ENCODE data around the gene VAV3. TPM values are rescaled to one million over a fixed set of nuclear protein-coding genes. Genes with fewer than 3 reads are reported as not detected.

Gene VAV3
- total and polyA plus RNA-seq, 2 experiments from 2014 or later = under 0.01 to 0.24 TPM

GRCh38 chr1:107617921-107618320, 347.1 kb downstream of the VAV3 start:
- H3K4me1 ChIP-seq (ENCODE audit: insufficient read depth) = no peaks in the 10 kb centered on the region; the same call in 1 of the 2 replicates

GRCh38 chr1:107617456-107617855, 347.5 kb downstream of the VAV3 start:
- Histone ChIP-seq H3K79me2 (ENCODE audit: insufficient read depth) (no peaks in the 10 kb centered on the region), H3K4me1 (ENCODE audit: insufficient read depth) (no peaks in the 10 kb centered on the region; the same call in 1 of the 2 replicates), H3K36me3 (ENCODE audit: low read depth) (no peaks in the 10 kb centered on the region), H3F3A (ENCODE audit: insufficient read depth) (no peaks in the 10 kb centered on the region), H3K9me3 (ENCODE audit: low read depth) (no peaks in the 10 kb centered on the region), H3K27me3 (replicated peaks; ENCODE audit: insufficient read depth) (no peaks in the 10 kb centered on the region), H3K9ac (no peak overlapping the region), H3K4me3 (no peak overlapping the region), H2AFZ (no peak overlapping the region), H4K20me1 (ENCODE audit: insufficient read depth) (no peaks in the 10 kb centered on the region), H3K9me2 (ENCODE audit: insufficient read depth) (no peaks in the 10 kb centered on the region), H3K27ac (no peak overlapping the region), H3K4me2 (ENCODE audit: unreplicated experiment) (no peak overlapping the region)
- no peak for DNase-seq
- TF ChIP-seq EZH2 (IDR thresholded peaks at IDR 0.05; ENCODE audit: insufficient read depth, poor library complexity, severe bottlenecking) (no peak), EZH2phosphoT487 (IDR thresholded peaks at IDR 0.05; ENCODE audit: insufficient read depth, low read depth) (no peak)
- in situ Hi-C loops (cut with MboI) = no loop called here

More at GRCh38 chr1:107617921-107618320, 347.1 kb downstream of the VAV3 start:
- in situ Hi-C loops (cut with MboI) = no loop called here
- Histone ChIP-seq H3K9me3 (ENCODE audit: low read depth) (no peaks in the 10 kb centered on the region), H3K79me2 (ENCODE audit: insufficient read depth) (no peaks in the 10 kb centered on the region), H4K20me1 (ENCODE audit: insufficient read depth) (no peaks in the 10 kb centered on the region), H3K9ac (no peak overlapping the region), H3F3A (ENCODE audit: insufficient read depth) (peaks cover 4% of the 10 kb centered on the region; the same call in 1 of the 2 replicates), H3K4me3 (no peak overlapping the region), H3K4me2 (ENCODE audit: unreplicated experiment) (no peak overlapping the region), H3K9me2 (ENCODE audit: insufficient read depth) (no peaks in the 10 kb centered on the region), H3K27me3 (replicated peaks; ENCODE audit: insufficient read depth) (no peaks in the 10 kb centered on the region), H3K36me3 (ENCODE audit: low read depth) (no peaks in the 10 kb centered on the region), H2AFZ (no peak overlapping the region), H3K27ac (no peak overlapping the region)
- no peak for DNase-seq
- TF ChIP-seq EZH2 (IDR thresholded peaks at IDR 0.05; ENCODE audit: insufficient read depth, poor library complexity, severe bottlenecking) (no peak), EZH2phosphoT487 (IDR thresholded peaks at IDR 0.05; ENCODE audit: insufficient read depth, low read depth) (no peak)
- WGBS, 2 experiments (ENCODE audit: low coverage in 1 of 2, low lambda C conversion rate in 2 of 2, missing lambda C conversion rate in 2 of 2) = 88% methylated on average over 8 of the region's 8 CpGs

GRCh38 chr1:107609808-107610207, 355.2 kb downstream of the VAV3 start:
- Histone ChIP-seq H3K27me3 (replicated peaks; ENCODE audit: insufficient read depth) (no peaks in the 10 kb centered on the region), H3K27ac (no peak overlapping the region), H3K36me3 (ENCODE audit: low read depth) (no peaks in the 10 kb centered on the region), H2AFZ (no peak overlapping the region), H3K4me3 (no peak overlapping the region), H3K4me1 (ENCODE audit: insufficient read depth) (no peaks in the 10 kb centered on the region), H3K9me2 (ENCODE audit: insufficient read depth) (no peaks in the 10 kb centered on the region), H3K9me3 (ENCODE audit: low read depth) (no peaks in the 10 kb centered on the region), H3K4me2 (ENCODE audit: unreplicated experiment) (no peak overlapping the region), H4K20me1 (ENCODE audit: insufficient read depth) (no peaks in the 10 kb centered on the region), H3K79me2 (ENCODE audit: insufficient read depth) (no peaks in the 10 kb centered on the region), H3F3A (ENCODE audit: insufficient read depth) (no peaks in the 10 kb centered on the region), H3K9ac (no peak overlapping the region)
- in situ Hi-C loops (cut with MboI) = no loop called here
- TF ChIP-seq EZH2 (IDR thresholded peaks at IDR 0.05; ENCODE audit: insufficient read depth, poor library complexity, severe bottlenecking) = no peak
- TF ChIP-seq EZH2phosphoT487 (IDR thresholded peaks at IDR 0.05; ENCODE audit: insufficient read depth, low read depth) = no peak
- 70 to 90% methylated on average over 1 of the region's 1 CpG for WGBS, 2 experiments (ENCODE audit: low coverage in 1 of 2, low lambda C conversion rate in 2 of 2, missing lambda C conversion rate in 2 of 2)
- no peak for DNase-seq

GRCh38 chr1:107604825-107605224, 360.2 kb downstream of the VAV3 start:
- no peaks in the 10 kb centered on the region for H3F3A ChIP-seq (ENCODE audit: insufficient read depth)
- no peak overlapping the region for H3K9ac ChIP-seq
- no peaks in the 10 kb centered on the region for H3K9me2 ChIP-seq (ENCODE audit: insufficient read depth)
- no peaks in the 10 kb centered on the region for H4K20me1 ChIP-seq (ENCODE audit: insufficient read depth)
- TF ChIP-seq EZH2phosphoT487 (IDR thresholded peaks at IDR 0.05; ENCODE audit: insufficient read depth, low read depth) (no peak), EZH2 (IDR thresholded peaks at IDR 0.05; ENCODE audit: insufficient read depth, poor library complexity, severe bottlenecking) (no peak)
- no peak for DNase-seq
- no peak overlapping the region for H2AFZ ChIP-seq
- H3K9me3 ChIP-seq (ENCODE audit: low read depth) = no peaks in the 10 kb centered on the region
- no peaks in the 10 kb centered on the region for H3K79me2 ChIP-seq (ENCODE audit: insufficient read depth)
- H3K27me3 ChIP-seq (replicated peaks; ENCODE audit: insufficient read depth) = no peaks in the 10 kb centered on the region
- no peaks in the 10 kb centered on the region for H3K36me3 ChIP-seq (ENCODE audit: low read depth)
- H3K27ac ChIP-seq = no peak overlapping the region
- in situ Hi-C loops (cut with MboI) = no loop called here
- H3K4me3 ChIP-seq = no peak overlapping the region
- H3K4me1 ChIP-seq (ENCODE audit: insufficient read depth) = no peaks in the 10 kb centered on the region
- no peak overlapping the region for H3K4me2 ChIP-seq (ENCODE audit: unreplicated experiment)

GRCh38 chr1:107600607-107601160, 364.3 kb downstream of the VAV3 start:
- H3K4me1 ChIP-seq (ENCODE audit: insufficient read depth) = no peaks in the 10 kb centered on the region
- H3K79me2 ChIP-seq (ENCODE audit: insufficient read depth) = no peaks in the 10 kb centered on the region
- no peaks in the 10 kb centered on the region for H3F3A ChIP-seq (ENCODE audit: insufficient read depth)
- H4K20me1 ChIP-seq (ENCODE audit: insufficient read depth) = no peaks in the 10 kb centered on the region
- H3K9me3 ChIP-seq (ENCODE audit: low read depth) = no peaks in the 10 kb centered on the region
- no peaks in the 10 kb centered on the region for H3K9me2 ChIP-seq (ENCODE audit: insufficient read depth)
- H3K36me3 ChIP-seq (ENCODE audit: low read depth) = no peaks in the 10 kb centered on the region
- H3K27ac ChIP-seq = no peak overlapping the region
- no peak overlapping the region for H3K4me2 ChIP-seq (ENCODE audit: unreplicated experiment)
- no peak overlapping the region for H3K9ac ChIP-seq
- in situ Hi-C loops (cut with MboI) = no loop called here
- H3K27me3 ChIP-seq (replicated peaks; ENCODE audit: insufficient read depth) = no peaks in the 10 kb centered on the region
- H2AFZ ChIP-seq = no peak overlapping the region
- 86% methylated on average over 3 of the region's 3 CpGs for WGBS, 2 experiments (ENCODE audit: low coverage in 1 of 2, low lambda C conversion rate in 2 of 2, missing lambda C conversion rate in 2 of 2)
- no peak overlapping the region for H3K4me3 ChIP-seq
- no peak for TF ChIP-seq EZH2 (IDR thresholded peaks at IDR 0.05; ENCODE audit: insufficient read depth, poor library complexity, severe bottlenecking)
- TF ChIP-seq EZH2phosphoT487 (IDR thresholded peaks at IDR 0.05; ENCODE audit: insufficient read depth, low read depth) = no peak
- DNase-seq = no peak
